ENCODE data around the gene SH2D1A. TPM values are rescaled to one million over a fixed set of nuclear protein-coding genes. Genes with fewer than 3 reads are reported as not detected.

Gene SH2D1A
- total and polyA plus RNA-seq, 10 of the 15 experiments (the other 5 are each of a cell fraction or from before 2014, with no cell fraction given) = 0.33 to 8.8 (median 0.54) TPM; not detected in 1

DNA sequence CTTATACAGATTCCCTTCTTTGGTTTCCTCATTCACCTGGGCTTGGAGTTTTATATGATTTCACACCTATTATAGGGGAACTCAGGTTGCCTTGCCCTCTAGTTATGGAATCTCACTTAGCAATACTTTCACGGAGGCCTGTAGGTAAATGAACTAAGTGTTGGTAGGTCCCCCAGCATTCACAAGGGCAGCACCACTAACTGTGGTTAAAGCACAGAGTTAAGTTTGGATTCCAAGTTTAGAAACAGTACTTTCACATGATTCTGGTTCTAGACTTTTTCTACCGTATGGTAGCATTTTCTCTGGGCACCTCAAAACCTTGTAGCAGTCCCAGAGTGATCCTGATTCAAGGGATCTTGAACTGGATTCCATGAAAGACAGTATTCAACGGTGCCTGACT, 46.4 kb downstream of the SH2D1A start:
- RAD21 ChIA-PET (ENCODE audit: unreplicated experiment) = interaction anchor here (0.8 to 1.6 kb wide), 3 partner anchors 13 to 739 kb away, joined by 3 to 8 read pairs (median 4); no protein-coding TSS in a partner anchor
- no peaks in the 10 kb centered on the region for H3K27me3 ChIP-seq (replicated peaks in 1 of 2; ENCODE audit: control insufficient read depth in 2 of 2, insufficient read depth in 2 of 2, low read length in 1 of 2)
- intact Hi-C loops (cut with micrococcal nuclease; ENCODE audit: unreplicated experiment) = loop anchor here (10.0 kb wide), 1 partner anchor 428 kb away; the partner anchor contains the start of gene STAG2
- TF ChIP-seq FOXK2 (IDR thresholded peaks at IDR 0.05) (no peak), SMARCA5 (IDR thresholded peaks at IDR 0.05) (no peak), ZNF622 (IDR thresholded peaks at IDR 0.05) (no peak), MLLT1 (IDR thresholded peaks at IDR 0.05) (no peak), BCL11A (IDR thresholded peaks at IDR 0.05; ENCODE audit: low read depth, low read length) (no peak), BCL3 (IDR thresholded peaks at IDR 0.05; ENCODE audit: borderline replicate concordance, insufficient read depth, low read depth, low read length, poor library complexity, severe bottlenecking) (no peak), JUNB (IDR thresholded peaks at IDR 0.05) (no peak), ZBED1 (IDR thresholded peaks at IDR 0.05; ENCODE audit: borderline replicate concordance) (no peak), E4F1 (IDR thresholded peaks at IDR 0.05; ENCODE audit: borderline replicate concordance, partially characterized antibody) (no peak), RCOR1 (conservative IDR thresholded peaks at IDR 0.05; ENCODE audit: low read depth, low read length) (no peak), SP1 (IDR thresholded peaks at IDR 0.05; ENCODE audit: low read depth, low read length) (no peak), CHD1 (IDR thresholded peaks at IDR 0.05; ENCODE audit: low read depth, low read length) (no peak), EZH2 (IDR thresholded peaks at IDR 0.05; ENCODE audit: borderline replicate concordance, control insufficient read depth, low read depth, low read length) (no peak), TCF7 (IDR thresholded peaks at IDR 0.05; ENCODE audit: borderline replicate concordance) (no peak), ZNF384 (IDR thresholded peaks at IDR 0.05; ENCODE audit: borderline replicate concordance, low read depth, low read length) (no peak), ATF7 (IDR thresholded peaks at IDR 0.05; ENCODE audit: low read depth) (no peak)

More for the DNA sequence above, 46.4 kb downstream of the SH2D1A start:
- ChIA-PET CTCF (interaction anchor here (0.7 to 2.7 kb wide), 4 partner anchors 14 to 112 kb away, joined by 3 to 14 read pairs (median 4); no protein-coding TSS in a partner anchor), POLR2A (no interaction called here), SMC1A (ENCODE audit: uncharacterized antibody, unreplicated experiment) (interaction anchor here (0.7 to 5.0 kb wide), 7 partner anchors 13 to 739 kb away, joined by 3 to 36 read pairs (median 3); no protein-coding TSS in a partner anchor)
- H3K36me3 ChIP-seq (ENCODE audit: control insufficient read depth in 2 of 2, insufficient read depth in 2 of 2, low read length in 1 of 2) = no peaks in the 10 kb centered on the region
- H3K9me3 ChIP-seq (replicated peaks; ENCODE audit: control insufficient read depth, insufficient read depth, low read length) = no peaks in the 10 kb centered on the region
- no peaks in the 10 kb centered on the region for H3K79me2 ChIP-seq (ENCODE audit: control insufficient read depth, insufficient read depth, low read length)
- BruUV-seq (replicated peaks) = no TSS peak
- H4K20me1 ChIP-seq (ENCODE audit: control insufficient read depth, insufficient read depth) = no peaks in the 10 kb centered on the region
- in situ Hi-C loops (cut with MboI) = no loop called here
- no peak for ATAC-seq
- H3K4me1 ChIP-seq (ENCODE audit: control insufficient read depth, insufficient read depth, low read length) = peaks cover 3% of the 10 kb centered on the region; the same call in 1 of the 2 replicates
- no peak overlapping the region for H3K9ac ChIP-seq (ENCODE audit: control insufficient read depth, insufficient read depth, low read length)
- no peak overlapping the region for H3K4me2 ChIP-seq (ENCODE audit: control insufficient read depth, insufficient read depth)
- no peak for FAIRE-seq
- DNase-seq (ENCODE audit: low read depth, low spot score) = no peak
- 2% methylated on average over 3 of the region's 3 CpGs for WGBS (ENCODE audit: insufficient coverage, insufficient replicate concordance, low lambda C conversion rate, missing lambda C conversion rate)
- no peak overlapping the region for H2AFZ ChIP-seq (ENCODE audit: control insufficient read depth, low read depth, low read length)
- no peak overlapping the region for H3K27ac ChIP-seq (ENCODE audit: control insufficient read depth, insufficient read depth)
- H3K4me3 ChIP-seq = no peak overlapping the region
